HCT116 (cell line): ENCODE measurements around the gene NFATC2IP. TPM values are rescaled to one million over a fixed set of nuclear protein-coding genes. Genes with fewer than 3 reads are reported as not detected.

Experiments
- ATAC-seq: fragments of 200-7000 bp; cut with Tn5 transposase; 2 replicates; pipeline ENCODE4 v1.9.1; 2020; ENCODE audit warnings: mild to moderate bottlenecking, moderate library complexity
- BruUV-seq: library from RNA; stranded (reverse); fragments of 400-500 nt; replicated peaks from 2 replicates; lab custom pipeline; 2021; lab: Mats Ljungman, UMichigan
- CTCF ChIA-PET: fragments of 300-600 bp; sonication (Branson Sonifier 250); formaldehyde crosslinking; loops from one replicate; lab custom pipeline; 2021; ENCODE audit warnings: antibody characterized with exemption; lab: Charles Lee
- POLR2A ChIA-PET: fragments of 300-600, 350-600 bp; sonication (Branson Sonifier 250); formaldehyde crosslinking; loops from one replicate; lab custom pipeline; 2021; ENCODE audit warnings: antibody characterized with exemption; lab: Charles Lee
- RAD21 ChIA-PET, 2 experiments: fragments of 300-600 bp; sonication (Branson Sonifier 250); formaldehyde crosslinking; loops; one replicate each; lab custom pipeline; 2023; ENCODE audit warnings: low total read pairs in 2 of 2; ENCODE audit not compliant: uncharacterized antibody in 2 of 2, unreplicated experiment in 2 of 2, low non-redundant PET in 1 of 2; lab: Charles Lee
- DNase-seq: peaks from one replicate; pipeline ENCODE4 v3.0.0-alpha.2; 2010; ENCODE audit warnings: low read depth, low spot score
- H2AFZ ChIP-seq: fragments of 200-600 bp; shearing (Covaris generic), sonication (generic); 2 replicates; pipeline ENCODE4 v1.6.1; 2017; ENCODE audit warnings: low read depth, mixed run types, mixed read lengths, antibody characterized with exemption, low read length; ENCODE audit not compliant: poor library complexity, severe bottlenecking
- H3K27ac ChIP-seq: 2 replicates; pipeline ENCODE4 v1.5.1; 2012; ENCODE audit warnings: low read depth, low read length
- H3K27me3 ChIP-seq: fragments of 200-600 bp; sonication (generic); 2 replicates; pipeline ENCODE4 v1.6.1; 2016; ENCODE audit warnings: mixed run types, low read length, mixed read lengths; ENCODE audit not compliant: insufficient read depth
- H3K36me3 ChIP-seq, 2 experiments: fragments of 200-500 bp in 1 of 2; fragments of 200-600 bp in 1 of 2; sonication (Bioruptor generic) in 1 of 2; sonication (generic) in 1 of 2; 2 replicates each; pipeline versions ENCODE4 v1.5.1 to v1.6.1; 2014 to 2016; ENCODE audit warnings: low read length in 2 of 2, inconsistent platforms in 1 of 2, mixed read lengths in 1 of 2, mixed run types in 1 of 2; ENCODE audit not compliant: insufficient read depth in 2 of 2, control insufficient read depth in 1 of 2
- H3K4me1 ChIP-seq, 2 experiments: fragments of 200-600 bp in 1 of 2; sonication (generic) in 1 of 2; 2 replicates each; pipeline versions ENCODE4 v1.5.1 to v1.6.1; 2012 to 2017; ENCODE audit warnings: low read length in 2 of 2, inconsistent platforms in 1 of 2, mild to moderate bottlenecking in 1 of 2, mixed read lengths in 1 of 2, mixed run types in 1 of 2, moderate library complexity in 1 of 2; ENCODE audit not compliant: insufficient read depth in 2 of 2, control insufficient read depth in 1 of 2
- H3K4me2 ChIP-seq: fragments of 200-600 bp; sonication (generic); 2 replicates; pipeline ENCODE4 v1.6.1; 2017; ENCODE audit warnings: mixed run types, low read length, mixed read lengths
- H3K4me3 ChIP-seq, 2 experiments: fragments of 200-600 bp in 1 of 2; sonication (generic) in 1 of 2; replicated peaks in 1 of 2; 2 replicates each; pipeline ENCODE4 v1.5.1; 2011 to 2016; ENCODE audit warnings: low read length in 2 of 2, control low read depth in 1 of 2, low read depth in 1 of 2, mild to moderate bottlenecking in 1 of 2, mixed read lengths in 1 of 2, mixed run types in 1 of 2
- H3K79me2 ChIP-seq: fragments of 200-600 bp; sonication (generic); 2 replicates; pipeline ENCODE4 v1.6.1; 2017; ENCODE audit warnings: mild to moderate bottlenecking, mixed run types, low read length, moderate library complexity, mixed read lengths; ENCODE audit not compliant: insufficient read depth
- H3K9ac ChIP-seq: fragments of 200-600 bp; sonication (generic); 2 replicates; pipeline ENCODE4 v1.6.1; 2016; ENCODE audit warnings: low read length, mixed read lengths
- H3K9me2 ChIP-seq: fragments of 200-600 bp; sonication (generic), shearing (Covaris generic); 2 replicates; pipeline ENCODE4 v1.6.1; 2017; ENCODE audit warnings: mixed run types, mild to moderate bottlenecking, moderate library complexity; ENCODE audit not compliant: insufficient read depth
- H3K9me3 ChIP-seq, 2 experiments: fragments of 200-500 bp in 1 of 2; fragments of 200-600 bp in 1 of 2; sonication (Bioruptor generic) in 1 of 2; sonication (generic) in 1 of 2; 2 replicates each; pipeline ENCODE4 v1.6.1; 2014 to 2017; ENCODE audit warnings: low read length in 2 of 2, mixed read lengths in 2 of 2, inconsistent platforms in 1 of 2, low read depth in 1 of 2, mild to moderate bottlenecking in 1 of 2, mixed run types in 1 of 2, moderate library complexity in 1 of 2; ENCODE audit not compliant: control insufficient read depth in 1 of 2, insufficient read depth in 1 of 2
- H4K20me1 ChIP-seq: fragments of 200-600 bp; sonication (generic), shearing (Covaris generic); 2 replicates; pipeline ENCODE4 v1.6.1; 2017; ENCODE audit warnings: mixed run types, mild to moderate bottlenecking, moderate library complexity; ENCODE audit not compliant: insufficient read depth
- ATF3 ChIP-seq: IDR thresholded peaks from 2 replicates; pipeline ENCODE4 v1.6.1; 2012
- CEBPB ChIP-seq: IDR thresholded peaks from 2 replicates; pipeline ENCODE4 v1.6.1; 2012; ENCODE audit warnings: low read depth
- ELF1 ChIP-seq: IDR thresholded peaks from 2 replicates; pipeline ENCODE4 v1.6.1; 2012; ENCODE audit warnings: low read depth, borderline replicate concordance
- EZH2 ChIP-seq: fragments of 200-600 bp; sonication (generic); IDR thresholded peaks from 2 replicates; pipeline ENCODE4 v1.6.1; 2017; ENCODE audit warnings: antibody characterized with exemption, mixed run types
- EZH2phosphoT487 ChIP-seq: fragments of 200-600 bp; IDR thresholded peaks from 2 replicates; pipeline ENCODE4 v1.6.1; 2018; ENCODE audit warnings: antibody characterized with exemption, borderline replicate concordance
- FOSL1 ChIP-seq: IDR thresholded peaks from 2 replicates; pipeline ENCODE4 v1.6.1; 2012; ENCODE audit warnings: low read depth
- POLR2AphosphoS5 ChIP-seq: IDR thresholded peaks from 2 replicates; pipeline ENCODE4 v1.6.1; 2011; ENCODE audit warnings: mild to moderate bottlenecking, low read depth, low read length, moderate library complexity
- SIN3A ChIP-seq: IDR thresholded peaks from 2 replicates; pipeline ENCODE4 v1.6.1; 2012; ENCODE audit warnings: low read depth
- SP1 ChIP-seq: IDR thresholded peaks from 2 replicates; pipeline ENCODE4 v1.6.1; 2012; ENCODE audit warnings: low read depth
- SRF ChIP-seq: IDR thresholded peaks from 2 replicates; pipeline ENCODE4 v1.6.1; 2012; ENCODE audit warnings: low read depth
- TCF7L2 ChIP-seq: IDR thresholded peaks from 2 replicates; pipeline ENCODE4 v1.7.0; 2011; ENCODE audit warnings: borderline replicate concordance, inconsistent platforms; ENCODE audit not compliant: insufficient read depth, insufficient read length; ENCODE audit errors: extremely low read depth
- YY1 ChIP-seq: IDR thresholded peaks from 2 replicates; pipeline ENCODE4 v1.6.1; 2011; ENCODE audit warnings: low read length, low read depth, moderate library complexity, mild to moderate bottlenecking; ENCODE audit not compliant: insufficient replicate concordance; ENCODE audit errors: extremely low read depth
- ZFX ChIP-seq: fragments of 450-650 bp; IDR thresholded peaks from 2 replicates; pipeline ENCODE4 v1.6.1; 2017
- intact Hi-C: fragments of 100-400 bp; cut with micrococcal nuclease; formaldehyde crosslinking; loops from 2 replicates; pipeline ENCODE4 v1.10.0; 2022
- total RNA-seq: library from RNA; stranded (reverse); gene quantifications from one replicate; pipeline ENCODE4 v1.2.1, GENCODE V29; 2021; ENCODE audit not compliant: unreplicated experiment

NFATC2IP gene
- total RNA-seq, 1 experiment from 2014 or later = 41.4 TPM

DNA sequence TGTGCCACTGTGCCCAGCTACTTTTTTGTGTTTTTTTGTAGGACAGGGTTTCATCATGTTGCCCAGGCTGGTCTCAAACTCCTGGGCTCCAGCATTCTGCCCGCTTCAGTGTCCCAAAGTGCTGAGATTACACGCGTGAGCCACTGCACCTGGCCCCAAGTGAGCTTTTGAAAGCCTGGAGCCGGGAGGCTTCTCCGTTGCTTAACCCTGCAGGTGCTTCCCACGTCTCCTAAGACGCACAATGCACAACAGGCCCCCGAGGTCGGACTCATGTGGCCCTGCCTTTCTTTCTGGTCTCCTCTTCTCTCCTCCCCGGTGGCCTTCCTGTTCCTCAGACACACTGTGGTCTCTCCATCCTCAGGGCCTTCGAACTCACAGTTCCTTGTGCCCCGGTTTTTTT lies 38.2 kb upstream of the NFATC2IP start (continued):
- no peak for TF ChIP-seq CEBPB
- no peak for TF ChIP-seq POLR2AphosphoS5
- no peak for TF ChIP-seq FOSL1

DNA sequence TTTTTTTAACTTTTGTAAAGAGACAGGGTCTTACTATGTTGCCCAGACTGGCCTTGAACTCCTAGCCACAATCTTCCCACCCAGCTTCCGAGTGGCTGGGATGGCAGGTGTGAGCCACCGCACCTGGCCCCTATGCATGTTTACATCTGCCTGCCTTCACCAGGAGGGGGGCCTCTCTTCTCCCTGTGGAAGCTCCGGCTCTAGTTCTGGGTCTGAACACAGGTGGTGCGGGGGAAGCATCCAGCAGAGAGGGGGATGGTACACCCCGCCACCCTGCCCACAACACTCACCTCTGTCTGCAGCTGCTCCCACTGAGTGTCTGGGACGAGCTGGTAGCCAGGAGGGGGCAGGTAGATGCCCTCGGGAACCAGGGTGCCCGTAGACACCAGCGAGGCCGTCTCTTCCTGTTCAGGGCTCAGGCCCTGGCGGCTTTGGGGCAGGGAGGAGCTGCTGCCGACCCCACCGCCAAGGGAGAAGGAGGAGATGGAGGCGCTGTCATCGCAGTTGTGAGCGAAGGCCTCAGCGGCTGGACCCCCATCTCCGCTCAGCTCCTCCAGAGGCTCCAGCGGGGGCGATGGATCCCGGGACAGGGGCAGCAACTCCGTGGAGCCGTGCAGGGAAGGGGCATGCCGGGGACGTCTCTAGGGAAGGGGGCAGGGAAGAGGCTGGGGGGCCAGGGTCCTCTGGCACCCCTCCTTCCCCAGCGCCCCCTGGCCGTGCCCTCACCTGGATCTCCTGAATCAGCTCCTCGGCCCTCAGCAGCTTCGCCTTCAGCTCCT lies 36.6 kb upstream of the NFATC2IP start:
- Histone ChIP-seq H4K20me1 (no peaks in the 10 kb centered on the region), H3K4me3 (no peak overlapping the region), H3K9me3 (no peaks in the 10 kb centered on the region), H3K27ac (no peak overlapping the region), H3K27me3 (no peaks in the 10 kb centered on the region), H3K79me2 (no peaks in the 10 kb centered on the region), H2AFZ (no peak overlapping the region), H3K9ac (no peak overlapping the region), H3K9me2 (no peaks in the 10 kb centered on the region), H3K36me3 (peaks cover 2 to 4% of the 10 kb centered on the region in 2 experiments; a peak in 1 of 4 replicates), H3K4me2 (no peak overlapping the region), H3K4me1 (peaks cover 20 to 35% of the 10 kb centered on the region in 2 experiments)
- no peak for DNase-seq
- ATAC-seq = no peak
- TF ChIP-seq TCF7L2 (no peak), SP1 (no peak), EZH2phosphoT487 (no peak), SRF (no peak), YY1 (no peak), ATF3 (no peak), EZH2 (no peak), ZFX (no peak), SIN3A (no peak), ELF1 (no peak)
- BruUV-seq = no TSS peak
- RAD21 ChIA-PET = no interaction called here
- CTCF ChIA-PET = interaction anchor here (0.7 kb wide), 1 partner anchor 895 kb away, joined by 4 read pairs; no protein-coding TSS in a partner anchor
- POLR2A ChIA-PET = no interaction called here
- intact Hi-C loops = loop anchor here (5.0 kb wide), 1 partner anchor 37 kb away; the partner anchor contains the start of gene ATP2A1
